UCSD-AML1 (cell line): Measurements from ENCODE around the gene FGF2.
"Not testable (repeated sequence)": the region's sequence is repeated elsewhere in the genome, so short reads cannot be mapped to it uniquely, and the experiment has no call there.

Source experiments
- DNase-seq: peaks from one replicate; lab custom pipeline; 2025; ENCODE audit not compliant: unreplicated experiment; lab: John Stamatoyannopoulos, UW

FGF2 gene

GRCh38 chr4:122826553-122827257 lies at the start of gene FGF2:
TSS of gene FGF2 (plus strand) at chr4:122826831. CDS start at chr4:122827175, 344 bp downstream.
- DNase-seq: no peak

DNA sequence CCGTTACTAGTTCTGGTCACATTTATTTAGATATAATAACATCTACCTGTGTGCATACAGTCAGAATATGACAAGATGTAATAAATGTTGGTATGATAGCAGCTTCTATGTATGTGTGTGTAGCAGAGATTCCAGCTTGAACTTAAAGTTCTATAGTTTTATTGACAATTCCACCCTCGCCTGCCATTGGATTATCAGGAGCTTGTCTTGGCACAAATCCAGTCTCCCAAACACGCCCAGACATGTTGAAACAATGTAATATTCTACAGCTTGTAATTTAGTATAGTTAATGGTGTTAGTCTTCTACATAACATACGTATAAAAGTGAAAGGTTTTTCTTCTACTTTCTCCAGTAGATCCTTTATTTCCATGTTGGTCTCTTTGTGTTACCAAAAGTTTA lies 49.7 kb upstream of the FGF2 start:
- no peak for DNase-seq

GRCh38 chr4:122777846-122778673 lies 48.6 kb upstream of the FGF2 start:
- DNase-seq: no peak

DNA sequence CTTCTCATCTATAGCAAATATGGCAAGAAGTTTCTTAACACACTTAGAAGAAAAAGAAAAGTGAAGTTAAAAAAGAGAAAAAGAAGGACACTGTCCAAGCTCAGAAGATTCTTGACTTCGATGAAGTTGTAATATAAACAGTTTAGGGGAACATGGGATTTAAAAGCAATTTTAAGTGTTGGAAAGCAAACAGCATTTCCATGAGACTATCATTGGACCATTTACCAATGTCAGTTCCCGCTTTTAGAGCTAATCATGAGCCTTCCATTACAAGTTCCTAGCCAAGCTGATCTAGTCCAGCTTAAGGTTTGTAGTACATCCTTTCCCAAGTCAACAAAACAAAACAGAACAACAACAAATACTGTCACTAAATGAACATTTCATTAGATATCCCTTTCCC lies 45.1 kb upstream of the FGF2 start:
- no peak for DNase-seq

DNA sequence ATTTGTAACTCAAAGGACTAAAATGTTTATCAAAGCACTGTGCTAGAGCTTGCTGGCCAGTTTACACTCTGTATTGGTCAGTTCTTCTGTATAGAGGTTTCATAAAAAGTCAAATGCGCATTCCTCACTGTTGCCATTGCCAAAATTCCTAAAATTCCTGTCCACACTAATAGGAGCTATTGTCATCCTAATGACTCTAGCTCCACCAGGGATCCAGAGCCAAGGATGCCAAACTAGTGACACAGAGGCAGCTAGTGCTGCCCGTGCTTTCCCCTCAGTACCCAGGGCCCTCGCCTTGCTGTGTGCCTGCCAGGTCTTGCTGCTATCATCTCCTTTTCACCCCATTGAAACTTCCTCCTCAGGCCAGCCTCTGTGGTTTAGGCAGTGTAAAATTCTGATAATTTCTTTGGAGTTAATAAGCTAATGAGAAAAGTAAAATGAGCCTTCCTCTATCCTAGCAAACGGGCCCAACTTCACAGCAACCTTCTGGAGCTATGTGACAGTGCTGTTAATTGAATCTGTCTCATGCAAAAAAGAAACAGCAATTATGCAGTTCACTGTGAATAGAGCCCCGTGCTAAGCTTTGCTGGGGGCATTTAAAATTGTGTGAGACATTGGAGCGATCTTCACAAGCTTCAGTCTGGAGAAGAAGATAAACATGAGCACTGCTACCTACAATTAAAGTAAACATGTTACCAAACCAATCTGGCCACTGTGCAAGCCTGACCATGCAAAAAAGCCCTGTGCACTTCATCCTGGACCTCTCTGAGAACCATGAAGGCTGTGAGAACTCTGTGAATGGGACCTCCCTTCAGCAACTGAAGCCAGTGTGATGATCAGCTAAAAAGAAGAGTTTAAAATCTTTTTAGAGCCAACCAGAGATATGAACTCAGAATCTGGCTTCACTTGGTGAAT lies 43.1 kb upstream of the FGF2 start:
- DNase-seq: peak; percentile 33

- DNase-seq: no peak
Measured at GRCh38 chr4:122784261-122784660, 42.4 kb upstream of the FGF2 start.

GRCh38 chr4:122785099-122785498 lies 41.5 kb upstream of the FGF2 start:
- DNase-seq: no peak

DNA sequence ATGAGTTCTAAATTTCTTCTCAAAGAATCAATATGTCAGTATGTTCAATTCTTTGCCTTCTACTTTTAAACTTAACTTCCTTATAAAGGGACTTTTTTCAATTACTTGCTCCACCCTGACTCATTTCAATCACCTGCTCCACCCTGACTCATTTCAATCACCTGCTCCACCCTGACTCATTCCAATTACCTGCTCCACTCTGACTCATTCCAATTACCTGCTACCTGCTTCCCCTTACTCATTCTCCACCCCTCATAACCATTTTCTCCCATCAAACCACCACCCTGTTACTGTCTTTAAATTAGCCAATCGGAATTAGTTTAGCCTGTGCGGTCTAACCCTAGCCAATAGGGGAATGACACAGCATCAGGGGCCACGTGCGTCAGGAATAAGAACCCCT lies 40.3 kb upstream of the FGF2 start:
- not testable (repeated sequence) for DNase-seq

DNA sequence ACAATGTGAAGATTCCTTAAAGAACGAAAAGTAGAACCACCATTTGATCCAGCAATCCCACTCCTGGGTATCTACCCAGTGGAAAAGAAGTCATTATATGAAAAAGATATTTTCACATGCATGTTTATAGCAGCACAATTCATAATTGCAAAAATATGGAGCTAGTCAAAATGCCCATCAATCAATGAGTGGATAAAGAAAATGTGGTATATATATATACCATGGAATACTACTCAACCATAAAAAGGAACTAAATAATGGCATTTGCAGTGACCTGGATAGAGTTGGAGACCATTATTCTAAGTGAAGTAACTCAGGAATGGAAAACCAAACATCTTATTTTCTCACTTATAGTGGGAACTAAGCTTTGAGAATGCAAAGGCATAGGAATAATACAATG lies 39.7 kb upstream of the FGF2 start:
- DNase-seq: not testable (repeated sequence)

DNA sequence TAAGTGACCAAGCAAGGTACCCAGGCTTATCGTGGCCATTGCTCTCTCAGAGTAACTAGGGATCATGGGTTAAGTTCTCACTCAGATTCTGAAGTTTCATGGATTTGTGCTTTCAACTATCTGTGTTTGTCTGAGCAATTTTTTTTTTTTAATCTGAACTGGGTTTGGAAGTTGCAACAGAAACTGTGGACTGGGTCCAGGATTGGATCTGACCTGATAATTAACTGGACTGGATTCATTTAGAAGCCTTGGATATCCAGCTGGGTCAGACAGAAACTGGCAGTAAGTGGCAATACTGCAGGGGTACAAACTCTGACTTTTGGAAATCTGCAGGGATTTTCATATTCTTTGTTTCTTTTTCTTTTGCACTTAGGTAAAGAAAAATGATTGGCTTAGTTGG lies 38.7 kb upstream of the FGF2 start:
- DNase-seq: no peak

DNA sequence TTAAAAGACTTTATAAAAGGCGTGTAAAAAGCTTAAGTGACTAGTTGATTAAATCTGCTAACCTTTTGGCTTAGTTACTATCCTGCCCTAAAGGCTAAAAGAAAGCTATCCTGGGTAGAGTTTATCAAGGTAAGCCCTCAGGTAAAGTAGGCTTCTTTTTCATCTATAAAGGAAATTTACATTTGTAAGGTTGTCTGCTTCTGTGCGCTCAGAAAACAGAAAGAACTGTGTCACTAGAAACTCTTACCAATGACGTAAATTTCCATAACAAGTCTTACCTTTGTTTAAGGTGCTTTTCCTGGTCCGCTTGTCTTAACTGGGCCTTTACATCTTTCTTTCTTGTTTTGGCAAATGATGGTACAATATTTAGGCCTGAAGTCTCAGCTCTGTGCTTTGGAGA lies 37.7 kb upstream of the FGF2 start:
- DNase-seq: no peak

- no peak for DNase-seq
Measured at GRCh38 chr4:122793811-122794210, 32.8 kb upstream of the FGF2 start.

DNA sequence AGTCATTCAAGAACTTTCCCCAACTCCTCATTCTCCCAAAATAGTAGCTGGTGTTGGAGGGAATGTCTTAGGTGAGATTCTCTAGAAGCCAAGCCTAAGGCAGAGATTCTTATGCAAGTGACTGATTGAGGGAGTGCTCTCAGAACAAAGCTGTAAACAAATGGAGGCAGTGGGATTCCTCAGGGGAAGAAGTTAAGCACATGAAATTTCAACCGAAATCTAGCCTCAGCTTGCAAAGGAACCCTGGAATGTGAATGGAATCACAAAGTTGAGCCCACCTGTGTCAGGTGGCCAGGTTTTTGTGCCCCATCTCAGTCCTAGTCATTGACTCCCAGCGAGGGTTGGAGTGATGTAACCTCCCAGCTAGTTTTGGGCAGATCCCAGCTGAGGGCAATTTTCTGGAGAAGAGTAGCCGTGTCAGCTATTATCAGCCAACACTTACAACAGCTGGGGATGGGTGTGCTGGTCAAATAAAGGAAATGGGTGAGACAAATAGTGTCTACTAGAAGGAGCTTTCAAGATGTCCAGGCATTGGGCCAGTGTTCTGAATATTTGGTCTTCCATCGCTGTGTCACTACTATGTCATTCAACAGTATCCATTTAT lies 29.7 kb upstream of the FGF2 start:
- no peak for DNase-seq

DNA sequence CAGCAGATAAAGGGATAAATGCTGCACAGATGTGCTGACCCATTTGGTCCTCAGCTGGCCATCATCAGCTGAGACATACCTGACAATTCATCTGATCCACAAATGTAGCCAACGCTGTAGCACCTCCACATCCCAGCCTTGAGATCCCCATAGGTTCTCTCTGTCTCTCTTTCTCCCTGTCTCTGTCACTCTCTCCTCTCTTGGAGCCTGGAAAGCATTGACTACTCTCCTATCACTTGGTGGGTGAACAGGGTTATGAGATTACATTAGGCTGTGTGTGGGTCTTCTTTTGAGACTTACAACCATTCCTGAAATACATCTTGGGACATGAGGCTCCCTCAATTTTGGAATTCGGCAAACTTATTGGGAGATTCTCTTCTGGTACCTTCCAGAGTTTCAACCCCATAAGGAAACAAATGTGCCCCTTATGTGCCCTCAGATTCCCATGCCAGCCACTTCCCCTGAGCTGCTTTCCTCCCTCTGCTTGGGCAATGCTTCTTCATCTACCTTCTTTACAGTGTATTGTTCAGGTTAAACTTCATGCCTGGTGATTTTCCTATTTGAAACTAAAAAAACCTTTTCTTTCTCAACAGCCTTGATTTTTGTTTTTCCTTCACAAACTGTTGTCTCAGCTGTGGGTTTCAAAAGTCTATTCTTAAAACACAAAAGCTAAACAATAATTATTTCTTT lies 29.1 kb upstream of the FGF2 start:
- DNase-seq: no peak

DNA sequence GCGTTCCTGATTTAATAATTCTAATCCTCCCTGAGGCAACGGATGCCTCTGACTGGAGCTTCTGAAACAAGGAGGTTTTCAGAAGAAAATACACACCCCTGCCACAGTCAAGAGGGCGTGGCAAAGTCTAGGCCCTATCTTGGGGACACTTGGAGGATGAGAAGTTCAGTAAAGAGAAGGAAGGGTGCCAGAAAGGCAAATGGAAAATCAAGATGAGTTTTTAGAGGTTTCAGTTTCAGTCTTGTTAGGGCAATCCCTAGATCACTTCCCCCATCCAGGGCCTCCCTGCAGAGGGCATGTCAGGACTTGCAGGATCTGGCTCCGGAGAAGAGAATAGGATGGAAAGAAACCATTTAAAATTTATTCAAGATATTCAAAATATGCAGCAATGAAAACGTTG lies 28.5 kb upstream of the FGF2 start:
- DNase-seq: peak; percentile 25

DNA sequence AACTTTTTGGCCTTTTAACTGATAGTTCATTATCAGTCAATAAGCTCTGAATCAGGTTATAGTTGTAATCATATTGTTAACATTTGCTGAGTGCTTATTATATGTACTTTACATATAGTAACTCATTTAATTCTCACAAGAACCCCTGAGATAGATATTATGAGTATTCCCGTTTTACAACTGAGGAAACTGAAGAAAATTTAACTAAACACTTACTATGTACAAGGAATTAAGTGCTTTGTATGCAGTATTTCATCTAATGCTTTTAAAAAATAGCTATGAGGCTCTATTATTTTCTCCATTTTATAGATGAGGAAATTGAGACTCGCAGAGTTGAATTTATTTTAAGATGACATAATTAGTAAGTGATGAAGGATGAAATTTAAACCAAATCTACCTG lies 27.7 kb upstream of the FGF2 start:
- DNase-seq: no peak

GRCh38 chr4:122803788-122804208 lies 22.8 kb upstream of the FGF2 start:
- peak; percentile 44 for DNase-seq

DNA sequence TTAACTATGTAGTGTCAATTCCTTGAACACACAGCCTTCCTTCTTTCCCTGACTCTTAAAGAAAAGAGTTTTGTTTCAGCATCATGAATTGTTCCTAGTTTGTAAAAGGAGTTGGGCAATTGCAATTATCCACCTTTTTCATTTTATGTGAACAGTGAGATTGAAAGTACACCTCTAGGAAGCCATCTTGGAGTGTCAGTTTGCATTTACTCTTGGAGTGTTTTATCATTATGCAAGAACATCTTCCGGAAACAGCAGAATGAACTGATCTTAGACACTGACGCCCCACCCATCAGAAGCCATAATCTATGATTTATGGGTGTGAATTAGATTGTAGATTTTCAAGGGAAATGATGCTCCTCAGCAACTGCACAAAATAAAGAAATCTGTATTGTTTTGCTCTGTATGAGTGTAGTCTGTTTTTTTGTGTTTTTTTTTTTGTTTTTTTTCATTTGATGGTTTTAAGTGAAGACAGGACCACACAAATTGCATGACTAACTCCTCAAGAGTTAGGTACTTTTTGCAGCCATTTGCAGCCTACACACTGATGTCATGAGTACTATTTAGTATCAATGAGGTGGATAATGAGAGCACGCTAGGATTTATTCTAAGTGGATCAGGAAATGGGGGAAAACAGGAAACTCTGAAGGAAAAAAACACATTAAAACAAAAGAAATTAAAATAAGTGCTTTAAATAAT lies 19.5 kb upstream of the FGF2 start:
- no peak for DNase-seq

DNA sequence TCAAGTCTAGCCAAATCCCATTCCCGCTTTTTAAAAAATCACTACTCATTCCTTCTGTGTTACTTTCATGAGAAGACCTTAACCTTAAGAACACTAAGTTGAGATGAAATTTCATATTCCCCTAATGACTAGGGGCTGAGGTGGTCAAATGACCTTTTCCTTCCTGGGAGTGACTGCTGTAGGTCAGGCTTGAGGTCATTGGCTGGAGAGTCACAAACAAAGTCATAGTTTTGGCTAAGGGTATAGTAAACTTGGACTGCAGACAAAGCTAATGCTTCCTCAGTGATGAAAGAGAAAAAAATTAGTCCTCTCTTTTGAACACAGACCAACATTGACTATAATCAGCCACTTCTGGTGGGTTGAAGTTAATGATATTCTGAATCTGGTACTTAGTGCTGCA lies 16.0 kb upstream of the FGF2 start:
- no peak for DNase-seq

GRCh38 chr4:122811781-122812180 lies 14.8 kb upstream of the FGF2 start:
- DNase-seq: not testable (repeated sequence)
